Omental fat pad (tissue), 4 donors: ENCODE data around the gene TANGO6. TPM values are rescaled to one million over a fixed set of nuclear protein-coding genes. Genes with fewer than 3 reads are reported as not detected.

ENCODE experiments used
- ATAC-seq: fragments of 150-250 bp; one replicate; pipeline ENCODE4 v1.9.1; 2016; ENCODE audit warnings: mild to moderate bottlenecking, moderate library complexity; ENCODE audit not compliant: low FRiP score
- DNase-seq: peaks from one replicate; pipeline ENCODE4 v3.0.0-alpha.2; 2019; ENCODE audit warnings: low spot score
- total RNA-seq, 4 donors: library from RNA; depleted of rRNA; stranded (reverse); fragments of >200 nt; gene quantifications; one replicate each; pipeline ENCODE4 v1.1.0, GENCODE V29; 2016
- TF ChIP-seq, protein P1 (sequence below), 3 donors: fragments of 450-650 bp; IDR thresholded peaks; one replicate each; pipeline ENCODE4 v1.5.1; 2016 to 2017; ENCODE audit warnings: antibody characterized with exemption in 3 of 3, mild to moderate bottlenecking in 3 of 3, moderate library complexity in 2 of 3

The TANGO6 gene
- total RNA-seq, 4 donors from 2014 or later = 15.1 to 26.2 (median 19.8) TPM

DNA sequence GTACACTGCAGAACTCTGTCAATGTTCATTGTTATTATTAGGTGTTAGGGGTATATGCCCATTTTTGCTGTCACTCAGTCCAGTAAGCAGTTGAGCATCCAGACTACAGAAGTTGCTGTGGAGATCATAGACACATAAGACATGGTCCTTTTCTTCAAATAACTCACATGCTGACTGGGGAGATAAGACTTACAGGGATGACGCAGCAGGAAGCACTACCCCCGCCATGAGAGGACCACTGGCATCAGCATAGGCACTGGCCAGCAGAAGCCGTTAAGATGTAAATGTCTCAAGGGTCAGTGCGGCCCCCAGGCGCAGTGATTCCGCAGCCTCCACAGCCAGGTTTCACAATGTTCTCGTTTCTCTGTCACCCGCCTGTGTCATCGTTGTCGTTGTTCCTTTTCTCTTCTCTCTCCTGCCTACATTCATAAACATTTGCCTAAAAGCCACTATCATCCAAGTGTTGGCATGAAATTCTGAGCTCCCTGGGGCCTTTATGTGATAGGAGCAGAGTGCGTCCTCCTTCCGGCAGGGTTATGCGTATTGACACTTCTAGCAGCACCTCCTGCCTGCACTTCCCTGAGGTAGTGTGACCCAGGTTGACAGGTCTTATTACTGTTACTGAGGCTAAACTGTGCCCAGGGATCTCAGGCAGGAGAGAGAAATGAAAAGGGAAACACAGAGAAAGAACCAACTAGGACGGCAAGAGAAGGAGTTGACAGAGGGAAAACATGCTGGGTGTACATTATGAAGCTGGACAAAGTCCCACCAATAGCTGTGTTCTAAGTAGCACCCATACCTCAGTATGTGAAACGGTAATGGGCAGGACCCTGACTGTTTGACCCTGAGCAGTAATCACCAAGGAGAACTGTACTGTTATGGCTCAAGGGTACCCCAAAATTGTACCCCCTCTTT, 17.9 kb downstream of the TANGO6 start:
- TF ChIP-seq, protein P1, sequence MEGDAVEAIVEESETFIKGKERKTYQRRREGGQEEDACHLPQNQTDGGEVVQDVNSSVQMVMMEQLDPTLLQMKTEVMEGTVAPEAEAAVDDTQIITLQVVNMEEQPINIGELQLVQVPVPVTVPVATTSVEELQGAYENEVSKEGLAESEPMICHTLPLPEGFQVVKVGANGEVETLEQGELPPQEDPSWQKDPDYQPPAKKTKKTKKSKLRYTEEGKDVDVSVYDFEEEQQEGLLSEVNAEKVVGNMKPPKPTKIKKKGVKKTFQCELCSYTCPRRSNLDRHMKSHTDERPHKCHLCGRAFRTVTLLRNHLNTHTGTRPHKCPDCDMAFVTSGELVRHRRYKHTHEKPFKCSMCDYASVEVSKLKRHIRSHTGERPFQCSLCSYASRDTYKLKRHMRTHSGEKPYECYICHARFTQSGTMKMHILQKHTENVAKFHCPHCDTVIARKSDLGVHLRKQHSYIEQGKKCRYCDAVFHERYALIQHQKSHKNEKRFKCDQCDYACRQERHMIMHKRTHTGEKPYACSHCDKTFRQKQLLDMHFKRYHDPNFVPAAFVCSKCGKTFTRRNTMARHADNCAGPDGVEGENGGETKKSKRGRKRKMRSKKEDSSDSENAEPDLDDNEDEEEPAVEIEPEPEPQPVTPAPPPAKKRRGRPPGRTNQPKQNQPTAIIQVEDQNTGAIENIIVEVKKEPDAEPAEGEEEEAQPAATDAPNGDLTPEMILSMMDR (IDR thresholded peaks at IDR 0.05) = no peak
- no peak for ATAC-seq
- no peak for DNase-seq

DNA sequence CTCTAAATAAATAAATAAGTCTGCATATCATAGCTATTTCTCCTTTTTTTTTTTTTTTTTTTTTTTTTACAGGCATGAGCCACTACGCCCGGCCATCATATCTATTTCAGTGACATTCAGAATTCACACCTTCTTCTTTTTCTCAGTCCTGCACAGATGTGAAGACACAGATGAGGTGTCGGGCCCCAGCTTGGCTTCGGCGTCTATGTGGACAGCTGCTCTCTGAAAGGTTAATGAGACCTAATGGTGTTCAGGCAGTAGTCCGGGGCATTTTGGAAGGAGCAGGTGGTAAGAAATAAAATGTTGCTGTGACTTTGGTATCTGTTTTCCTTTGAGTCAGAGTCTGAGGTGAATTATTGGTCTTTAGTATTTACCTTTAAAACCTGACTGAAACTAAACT, 23.6 kb downstream of the TANGO6 start:
- TF ChIP-seq, protein P1 (IDR thresholded peaks at IDR 0.05) = no peak
- DNase-seq (no peak), ATAC-seq (no peak)

- TF ChIP-seq, protein P1 (IDR thresholded peaks at IDR 0.05) = no peak
- ATAC-seq = no peak
- no peak for DNase-seq
These were observed 26.3 kb downstream of the TANGO6 start for GRCh38 chr16:68869492-68870088.

DNA sequence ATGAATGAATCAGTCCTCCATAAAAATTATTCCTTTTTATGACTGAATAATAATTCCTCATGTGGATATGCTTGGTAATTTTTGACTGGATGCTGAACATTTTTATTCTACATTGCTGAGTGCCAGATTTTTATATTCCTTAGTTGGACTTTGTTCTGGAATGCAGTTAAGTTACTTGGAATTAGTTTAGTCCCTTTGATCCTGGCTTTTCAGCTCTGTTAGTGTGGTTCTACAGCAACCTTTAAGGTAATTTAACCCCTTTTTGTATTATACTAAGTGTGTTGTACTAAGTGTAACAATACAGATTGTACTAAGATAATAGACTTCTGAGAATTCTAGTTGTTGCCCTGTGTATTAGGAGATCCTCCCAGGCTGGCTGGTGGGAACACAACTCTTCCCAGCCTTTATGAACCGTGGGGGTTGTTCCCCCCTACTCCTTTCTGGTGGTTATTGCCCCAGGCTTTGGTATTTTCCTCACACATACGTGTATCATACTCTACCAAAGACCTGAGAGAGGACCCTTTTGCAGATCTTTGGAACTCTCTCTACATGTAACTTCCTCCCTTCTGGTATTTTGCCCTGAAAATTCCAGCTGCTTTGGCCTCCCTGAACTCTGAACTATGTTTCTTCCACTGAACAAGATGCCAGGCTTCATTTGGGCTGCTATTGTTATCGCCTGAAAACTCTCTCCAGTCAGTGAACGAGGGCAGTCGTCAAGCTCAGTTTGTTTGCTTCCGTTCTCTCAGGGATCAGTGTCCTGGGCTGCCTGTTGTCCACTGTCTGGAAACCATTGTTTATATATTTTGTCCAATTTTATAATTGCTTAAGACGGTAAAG, 30.5 kb downstream of the TANGO6 start:
- TF ChIP-seq, protein P1 (IDR thresholded peaks at IDR 0.05) = no peak
- DNase-seq = no peak
- ATAC-seq = no peak

- no peak for DNase-seq
These were observed 32.5 kb downstream of the TANGO6 start for GRCh38 chr16:68875871-68876270.

DNA sequence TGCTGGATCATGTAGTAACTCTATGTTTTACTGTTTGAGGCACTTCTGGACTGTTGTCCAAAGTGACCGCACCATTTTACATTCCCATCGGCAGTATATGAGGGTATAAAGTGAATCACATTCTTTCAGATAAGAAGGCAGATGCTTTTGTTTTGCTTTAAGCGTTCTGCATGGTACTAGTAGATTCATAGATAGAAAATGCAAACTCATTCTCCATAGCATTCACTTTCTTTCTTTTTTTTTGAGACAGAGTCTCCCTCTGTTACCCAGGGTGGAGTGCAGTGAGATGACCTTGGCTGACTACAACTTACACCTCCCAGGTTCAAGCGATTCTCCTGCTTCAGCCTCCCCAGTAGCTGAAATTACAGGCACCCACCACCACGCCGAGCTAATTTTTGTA, 40.4 kb downstream of the TANGO6 start:
- TF ChIP-seq, protein P1 (IDR thresholded peaks at IDR 0.05) = no peak
- DNase-seq (no peak), ATAC-seq (no peak)

More at GRCh38 chr16:68875871-68876270, 32.5 kb downstream of the TANGO6 start:
- ATAC-seq = no peak
- TF ChIP-seq, protein P1 (IDR thresholded peaks at IDR 0.05) = no peak
